Measurements from ENCODE around the gene VPS13A.
"Not testable (repeated sequence)": the region's sequence is repeated elsewhere in the genome, so short reads cannot be mapped to it uniquely, and the experiment has no call there.

The VPS13A gene

GRCh38 chr9:77188242-77188641 lies 10.9 kb downstream of the VPS13A start:
- no peak for DNase-seq (ENCODE audit: low spot score)

- DNase-seq (ENCODE audit: low spot score): no peak
Measured at GRCh38 chr9:77194423-77194822, 17.1 kb downstream of the VPS13A start.

- DNase-seq (ENCODE audit: low spot score): no peak
Measured at GRCh38 chr9:77210116-77210515, 32.8 kb downstream of the VPS13A start.

- no peak for DNase-seq (ENCODE audit: low spot score)
Measured at GRCh38 chr9:77211561-77211960, 34.2 kb downstream of the VPS13A start.

- no peak for DNase-seq (ENCODE audit: low spot score)
Measured at GRCh38 chr9:77212801-77213200, 35.5 kb downstream of the VPS13A start.

- DNase-seq (ENCODE audit: low spot score): no peak
Measured at GRCh38 chr9:77215874-77216273, 38.5 kb downstream of the VPS13A start.

- DNase-seq (ENCODE audit: low spot score): no peak
Measured at GRCh38 chr9:77218612-77219011, 41.3 kb downstream of the VPS13A start.

GRCh38 chr9:77221431-77221830 lies 44.1 kb downstream of the VPS13A start:
- DNase-seq (ENCODE audit: low spot score): no peak

- no peak for DNase-seq (ENCODE audit: low spot score)
Measured at GRCh38 chr9:77224746-77225312, 47.5 kb downstream of the VPS13A start.

- no peak for DNase-seq (ENCODE audit: low spot score)
Measured at GRCh38 chr9:77236693-77237092, 59.4 kb downstream of the VPS13A start.

GRCh38 chr9:77237896-77238295 lies 60.6 kb downstream of the VPS13A start:
- no peak for DNase-seq (ENCODE audit: low spot score)

- no peak for DNase-seq (ENCODE audit: low spot score)
Measured at GRCh38 chr9:77251050-77251449, 73.7 kb downstream of the VPS13A start.

- DNase-seq (ENCODE audit: low spot score): no peak
Measured at GRCh38 chr9:77257275-77257674, 79.9 kb downstream of the VPS13A start.

- no peak for DNase-seq (ENCODE audit: low spot score)
Measured at GRCh38 chr9:77261605-77262004, 84.3 kb downstream of the VPS13A start.

GRCh38 chr9:77267762-77268161 lies 90.4 kb downstream of the VPS13A start:
- DNase-seq (ENCODE audit: low spot score): not testable (repeated sequence)

GRCh38 chr9:77271023-77271690 lies 93.8 kb downstream of the VPS13A start:
- no peak for DNase-seq (ENCODE audit: low spot score)

GRCh38 chr9:77276799-77277198 lies 99.5 kb downstream of the VPS13A start:
- no peak for DNase-seq (ENCODE audit: low spot score)

- DNase-seq (ENCODE audit: low spot score): no peak
Measured at GRCh38 chr9:77277719-77278118, 100.4 kb downstream of the VPS13A start.

GRCh38 chr9:77283991-77284390 lies 106.7 kb downstream of the VPS13A start:
- no peak for DNase-seq (ENCODE audit: low spot score)

- DNase-seq (ENCODE audit: low spot score): no peak
Measured at GRCh38 chr9:77284616-77285015, 107.3 kb downstream of the VPS13A start.

GRCh38 chr9:77290373-77290772 lies 113.0 kb downstream of the VPS13A start:
- DNase-seq (ENCODE audit: low spot score): no peak

- peak; percentile 23 for DNase-seq (ENCODE audit: low spot score)
Measured at GRCh38 chr9:77291714-77292113, 114.4 kb downstream of the VPS13A start.

- DNase-seq (ENCODE audit: low spot score): no peak
Measured at GRCh38 chr9:77293949-77294348, 116.6 kb downstream of the VPS13A start.

- no peak for DNase-seq (ENCODE audit: low spot score)
Measured at GRCh38 chr9:77304543-77304942, 127.2 kb downstream of the VPS13A start.

Measured in NAMALWA (cell line).